Left cardiac atrium (tissue), 4 donors: ENCODE results near the gene CFAP45. TPM values are rescaled to one million over a fixed set of nuclear protein-coding genes. Genes with fewer than 3 reads are reported as not detected.
A peak's percentile ranks its signal among the peaks of the same experiment; 100 is the strongest.

Experiments
- ATAC-seq, 2 donors: fragments of 200-7000 bp; cut with Tn5 transposase; one replicate each; pipeline ENCODE4 v1.9.1; 2020; ENCODE audit warnings: mild to moderate bottlenecking in 2 of 2, moderate library complexity in 2 of 2
- DNase-seq: peaks from one replicate; pipeline ENCODE4 v3.0.0-alpha.2; 2020
- intact Hi-C, 2 donors: fragments of 100-400 bp; cut with DNase I; formaldehyde crosslinking; loops; one replicate each; pipeline versions ENCODE4 v1.14.1 to v1.15.1; 2022 to 2023
- long read RNA-seq: library from polyadenylated mRNA; unstranded; transcript quantifications from one replicate; pipeline ENCODE4 v2.0.0, GENCODE V29; 2021
- total RNA-seq, 2 donors: library from RNA; stranded (reverse); fragmentation: NEBNext Ultra II Directional; extraction: Animal tissue kit (Norgen Biotek cat#: 25700); gene quantifications; one replicate each; pipeline ENCODE4 v1.2.1, GENCODE V29; 2021
- donor health status: DM: no; HTN: yes; CAD: no.
- donor health status: DM: no; HTN: yes; CAD: no; lungs with severe emphysema.
- donor health status: DM: yes; HTN: yes; CAD: no.
- donor health status: Dilated cardiomyopathy.

Gene CFAP45
- 1 to 10 TPM; 1.6 to 2.0 TPM for total RNA-seq
- long read RNA-seq, partial matches to known transcripts, result 1 of 1 reads
- long read RNA-seq, other reads (novel, unspliced or antisense), result 0 of 1 reads

DNA sequence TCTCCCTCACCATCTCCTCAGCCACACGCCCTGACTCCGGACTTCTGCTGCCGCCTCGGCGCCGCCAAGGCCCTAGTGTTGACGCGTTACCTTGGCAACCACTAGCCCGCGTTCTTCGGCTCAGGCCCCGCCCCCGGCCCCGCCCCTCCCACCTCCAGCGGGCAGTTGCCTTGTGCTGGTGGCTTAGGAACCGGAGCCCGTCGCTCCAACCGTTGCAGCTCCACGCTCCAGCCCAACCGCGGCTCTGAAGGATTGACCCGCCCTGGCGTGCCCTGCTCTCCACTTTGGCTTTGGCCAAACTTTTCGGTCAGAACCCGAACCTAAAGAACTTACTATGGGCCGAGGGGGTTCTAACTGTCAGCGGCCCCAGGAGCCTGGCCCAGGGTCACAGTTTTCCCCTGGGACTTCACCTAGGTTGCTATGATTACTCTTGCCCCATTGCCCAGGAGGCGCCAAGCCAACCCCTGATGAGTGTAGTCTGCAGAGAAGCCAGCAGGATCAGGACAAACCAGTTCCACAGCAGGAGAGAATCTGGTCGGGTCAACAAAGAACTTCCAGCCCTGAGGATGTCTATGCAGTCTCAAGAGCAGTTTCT lies at the start of gene CFAP45:
Gene CFAP45 (minus strand): TSS at position 80 of the 595 bp plus-strand sequence. CDS start 67 bp downstream, at position 13.
- intact Hi-C loops, result no loop called here
- DNase-seq, result peak; percentile 91
- ATAC-seq, result peak; percentile 93 to 95

GRCh38 chr1:159949123-159949522 lies 49.2 kb upstream of the CFAP45 start:
- intact Hi-C loops, result no loop called here
- ATAC-seq (no peak), DNase-seq (no peak)

DNA sequence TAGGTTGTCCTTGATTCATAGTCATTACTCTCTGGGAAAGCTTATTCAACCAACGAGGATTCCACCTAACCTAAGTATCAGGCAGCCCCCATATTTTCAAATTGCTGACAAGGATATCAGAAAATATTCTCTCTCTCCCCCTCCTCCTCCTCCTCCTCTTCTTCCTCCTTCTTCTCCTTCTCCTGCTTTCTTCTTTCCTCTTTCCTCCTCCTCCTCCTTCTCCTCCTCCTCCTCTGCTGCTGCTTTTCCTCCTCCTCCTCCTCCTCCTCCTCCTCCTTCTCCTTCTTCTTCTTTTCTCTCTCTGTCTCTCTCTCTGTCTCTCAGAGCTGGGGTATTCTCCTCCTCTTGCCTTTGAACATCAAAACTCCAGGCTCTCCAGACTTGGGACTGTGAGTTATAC lies 48.0 kb upstream of the CFAP45 start:
- DNase-seq (no peak), ATAC-seq (no peak)

GRCh38 chr1:159946242-159947187 lies 46.5 kb upstream of the CFAP45 start:
- ATAC-seq, result peak in 1 of 2 donors; percentile 2
- intact Hi-C loops, result no loop called here
- no peak for DNase-seq

More for the DNA sequence above, 48.0 kb upstream of the CFAP45 start:
- intact Hi-C loops, result no loop called here

- ATAC-seq (peak; percentile 91 to 94), DNase-seq (peak; percentile 91)
- intact Hi-C loops, result no loop called here
Observed at GRCh38 chr1:159945483-159946241, 45.7 kb upstream of the CFAP45 start, which contains the start of gene IGSF9. Gene IGSF9 (minus strand): TSS chr1:159945613. CDS start chr1:159943454, 2,159 bp downstream.

- ATAC-seq, result peak in 1 of 2 donors; percentile 35
- intact Hi-C loops, result no loop called here
- no peak for DNase-seq
Observed at GRCh38 chr1:159944623-159945455, 44.9 kb upstream of the CFAP45 start.

GRCh38 chr1:159943908-159944622 lies 44.1 kb upstream of the CFAP45 start:
- DNase-seq (no peak), ATAC-seq (peak in 1 of 2 donors; percentile 53)
- intact Hi-C loops, result no loop called here

- DNase-seq (no peak), ATAC-seq (no peak)
- intact Hi-C loops, result no loop called here
Observed at GRCh38 chr1:159943278-159943640, 43.3 kb upstream of the CFAP45 start.

GRCh38 chr1:159942632-159943277 lies 42.8 kb upstream of the CFAP45 start:
- DNase-seq (no peak), ATAC-seq (no peak)
- intact Hi-C loops, result no loop called here

DNA sequence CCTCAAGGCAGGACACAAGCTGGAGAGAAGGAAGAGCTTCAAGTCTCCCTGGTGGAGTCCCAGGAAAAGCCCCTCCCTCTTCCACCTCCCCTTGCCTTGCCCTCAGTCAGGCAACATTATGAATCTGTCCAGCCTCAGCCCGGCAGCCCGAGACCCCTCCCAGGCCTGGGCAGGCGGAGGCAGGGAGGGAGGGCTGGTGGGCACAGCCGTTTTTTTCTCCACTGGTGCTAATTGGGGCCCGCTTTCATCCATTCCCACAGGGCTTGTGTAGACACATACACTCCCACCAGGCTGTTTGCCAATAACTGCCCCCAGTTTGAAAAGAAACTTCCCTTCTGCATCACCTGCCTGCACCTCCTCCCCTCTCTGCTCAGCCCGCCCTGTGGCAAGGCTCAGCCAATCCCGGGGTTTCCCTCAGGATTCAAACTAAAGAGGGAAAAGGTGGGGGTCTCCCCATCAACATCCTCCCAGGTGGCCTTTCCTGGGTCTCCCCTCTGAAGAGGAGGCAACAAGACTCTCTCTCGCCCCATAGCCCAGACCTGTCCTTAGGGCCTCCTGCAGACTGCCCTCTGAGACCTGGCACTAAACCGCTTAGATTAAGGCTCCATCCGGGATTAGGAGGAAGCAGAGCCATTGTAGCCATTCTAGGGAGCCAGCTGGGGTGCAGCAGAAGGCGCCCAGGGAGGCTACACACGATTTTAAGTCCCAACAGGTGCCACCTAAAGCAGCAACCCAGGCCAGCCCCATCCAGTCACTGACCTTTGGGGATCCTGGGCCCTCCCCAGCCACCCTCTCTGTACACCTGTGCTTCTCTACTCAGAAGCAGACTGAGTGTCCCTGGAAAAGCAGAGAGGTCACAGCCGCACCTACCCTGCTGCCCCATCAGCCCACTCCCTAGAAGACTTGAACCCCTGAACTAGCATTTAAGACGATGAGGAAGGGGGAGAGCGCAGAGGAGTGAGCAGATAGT lies 41.9 kb upstream of the CFAP45 start:
- DNase-seq (peak; percentile 12), ATAC-seq (no peak)
- intact Hi-C loops, result no loop called here

- ATAC-seq (no peak), DNase-seq (peak; percentile 8)
- intact Hi-C loops, result no loop called here
Observed at GRCh38 chr1:159941141-159941540, 41.2 kb upstream of the CFAP45 start.

DNA sequence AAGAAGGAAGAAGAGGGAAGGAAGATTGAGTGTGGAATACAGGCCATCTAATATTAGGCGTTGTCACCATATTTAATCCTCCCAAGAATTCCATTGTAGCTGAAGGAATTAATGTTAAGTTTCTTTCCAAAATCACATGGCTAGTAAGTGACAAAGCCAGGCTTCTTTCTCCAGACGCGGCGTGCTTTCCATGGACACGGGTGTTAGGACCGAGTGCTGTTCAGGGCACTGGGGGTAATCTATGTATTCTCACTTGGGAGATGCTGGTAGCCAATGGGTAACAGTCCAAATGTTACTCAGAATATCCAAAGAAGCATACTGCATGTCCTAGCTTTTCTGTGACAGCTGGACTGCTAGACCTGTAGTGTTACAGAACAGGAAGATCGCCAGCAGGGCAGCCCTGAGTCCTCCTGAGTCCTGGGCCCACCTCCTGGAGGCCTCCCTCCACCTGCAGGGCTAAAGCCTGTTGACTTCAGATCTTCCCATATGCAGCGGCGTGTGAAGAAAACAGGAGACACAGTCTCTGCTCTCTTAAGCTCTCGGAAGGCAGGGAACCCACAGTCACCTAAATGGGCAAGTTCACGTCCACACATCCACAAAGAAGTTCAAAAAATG lies 40.1 kb upstream of the CFAP45 start:
- DNase-seq (peak; percentile 9), ATAC-seq (no peak)
- intact Hi-C loops, result no loop called here

DNA sequence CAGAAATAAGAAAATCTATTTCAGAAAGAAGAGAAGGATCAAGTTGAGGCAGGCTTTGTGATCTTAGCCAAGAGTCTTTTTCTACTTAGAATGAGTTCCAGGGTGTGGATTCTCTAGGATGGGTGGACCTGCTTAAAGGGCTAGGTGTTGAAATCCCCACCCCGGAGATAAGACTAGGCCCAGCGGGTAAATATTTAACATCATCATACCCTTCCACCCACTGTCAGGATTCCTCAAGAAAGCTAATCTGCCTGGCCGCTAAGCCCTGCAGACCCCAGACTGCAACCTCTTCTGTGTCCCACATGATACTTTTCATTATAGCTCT lies 39.7 kb upstream of the CFAP45 start:
- ATAC-seq (peak in 1 of 2 donors; percentile 15), DNase-seq (no peak)
- intact Hi-C loops, result loop anchor here in 1 of 2 donors (5.0 kb wide), 1 partner anchor 142 kb away; no protein-coding TSS in a partner anchor

DNA sequence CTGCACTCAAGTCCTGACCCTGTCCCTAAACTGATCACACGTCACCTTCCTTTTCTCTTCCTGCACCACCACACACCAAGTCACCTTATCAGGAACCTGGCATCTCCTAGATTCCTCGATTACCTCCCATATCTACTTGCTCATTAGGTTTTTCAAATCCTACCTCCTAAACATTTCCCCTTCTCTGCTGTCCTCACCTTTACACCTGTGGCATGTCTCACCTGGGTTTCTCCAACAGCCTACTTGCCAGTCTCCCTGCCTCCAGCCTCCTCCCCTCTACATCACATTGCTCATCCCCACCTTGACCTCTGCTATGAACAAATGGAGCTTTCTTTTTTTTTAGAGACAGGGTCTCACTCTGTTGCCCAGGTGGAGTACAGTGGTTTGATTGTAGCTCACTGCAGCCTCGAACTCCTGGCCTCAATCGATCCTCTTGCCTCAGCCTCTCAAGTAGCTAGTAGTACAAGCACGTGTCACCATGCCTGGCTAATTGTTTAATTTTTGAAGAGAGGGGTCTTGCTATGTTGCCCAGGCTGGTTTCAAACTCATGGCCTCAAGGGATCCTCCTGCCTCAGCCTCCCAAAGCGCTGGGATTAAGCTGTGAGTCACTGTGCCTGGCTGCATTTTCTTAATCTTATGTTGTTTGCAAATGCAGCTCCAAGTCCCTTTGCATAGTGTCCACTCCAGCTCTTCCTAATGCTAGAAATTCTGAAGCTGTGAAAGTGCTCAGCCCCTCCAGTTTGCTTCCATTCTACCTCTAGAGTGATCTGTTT lies 39.1 kb upstream of the CFAP45 start:
- ATAC-seq (no peak), DNase-seq (no peak)
- intact Hi-C loops, result loop anchor here in 1 of 2 donors (5.0 kb wide), 1 partner anchor 142 kb away; no protein-coding TSS in a partner anchor

DNA sequence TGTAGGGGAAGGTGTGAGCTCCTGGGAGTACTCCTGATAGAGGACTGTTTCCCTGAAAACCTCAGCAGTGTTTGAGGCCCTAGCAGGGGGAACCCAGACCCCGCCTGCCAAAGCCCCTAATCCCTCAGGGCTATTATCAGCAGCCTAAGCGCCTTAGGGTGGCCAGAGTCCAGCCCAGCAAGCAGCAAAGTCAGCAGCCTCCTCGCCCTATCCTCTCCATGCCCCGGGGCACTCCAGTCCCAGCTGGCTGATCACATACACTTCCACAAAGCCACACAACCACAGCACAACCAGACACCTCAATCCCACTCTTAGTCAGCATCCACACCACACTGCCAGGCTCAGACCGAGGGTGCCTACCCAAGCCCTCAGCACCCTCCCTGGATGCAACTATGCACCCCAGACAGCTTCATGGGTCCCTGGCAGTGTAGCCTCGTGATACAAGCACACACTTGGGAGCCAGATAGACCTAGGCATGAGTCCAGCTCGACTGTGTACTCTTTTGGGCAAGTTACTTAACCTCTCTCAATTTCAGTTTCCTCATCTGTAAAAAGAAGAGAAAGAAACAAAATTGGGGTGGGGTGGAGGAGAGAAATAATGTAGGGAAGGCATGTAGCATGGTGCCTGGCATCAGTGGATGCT lies 38.4 kb upstream of the CFAP45 start:
- ATAC-seq, result peak; percentile 3 to 7
- DNase-seq, result no peak
- intact Hi-C loops, result loop anchor here in 1 of 2 donors (5.0 kb wide), 1 partner anchor 141 kb away; no protein-coding TSS in a partner anchor
